ENCODE results near the gene C18orf63. TPM values are rescaled to one million over a fixed set of nuclear protein-coding genes. Genes with fewer than 3 reads are reported as not detected.
"Not testable (repeated sequence)": the region's sequence is repeated elsewhere in the genome, so short reads cannot be mapped to it uniquely, and the experiment has no call there.

C18orf63 gene
- not detected for total RNA-seq

DNA sequence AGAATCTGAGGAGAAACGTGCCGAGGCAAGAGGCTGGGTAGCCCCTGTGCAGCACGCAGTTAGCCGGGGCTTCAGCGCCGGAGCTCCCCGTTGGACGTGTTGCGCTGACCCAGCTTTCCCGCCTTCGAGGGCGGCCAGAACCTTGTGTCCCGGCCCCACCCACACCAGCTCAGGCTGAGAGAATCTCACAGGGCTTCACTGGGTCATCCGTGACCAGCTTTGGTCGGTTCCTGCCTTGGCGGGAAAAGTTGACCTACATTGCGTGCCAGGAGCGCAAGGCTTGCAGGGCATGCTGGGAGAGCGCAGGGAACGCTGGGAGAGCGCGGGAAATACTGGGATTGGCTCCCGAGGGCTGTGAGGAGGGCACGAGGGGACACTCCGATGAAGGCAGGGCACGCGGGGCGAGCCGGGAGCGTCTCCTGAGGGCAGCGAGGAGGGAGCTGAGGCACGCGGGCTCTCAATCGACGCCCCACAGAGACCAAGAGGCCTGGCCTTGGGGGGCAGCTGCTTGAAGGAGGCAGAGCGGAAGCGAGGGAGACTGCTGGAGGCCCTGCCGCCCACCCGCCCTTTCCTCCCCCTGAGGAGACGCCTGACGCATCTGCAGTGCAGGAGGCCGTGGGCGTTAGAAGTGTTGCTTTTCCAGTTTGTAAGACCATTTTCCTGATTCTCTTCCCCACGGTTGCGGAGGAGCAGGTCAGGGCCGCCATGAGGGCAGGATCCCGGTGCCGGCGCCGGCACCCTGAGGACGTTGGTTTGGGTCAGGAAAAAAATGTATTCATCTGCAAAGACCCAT lies at the start of gene C18orf63:
Gene C18orf63 (plus strand): TSS at position 376 of the 793 bp plus-strand sequence. CDS start 2,027 bp downstream, outside the sequence.
- no peak for DNase-seq

DNA sequence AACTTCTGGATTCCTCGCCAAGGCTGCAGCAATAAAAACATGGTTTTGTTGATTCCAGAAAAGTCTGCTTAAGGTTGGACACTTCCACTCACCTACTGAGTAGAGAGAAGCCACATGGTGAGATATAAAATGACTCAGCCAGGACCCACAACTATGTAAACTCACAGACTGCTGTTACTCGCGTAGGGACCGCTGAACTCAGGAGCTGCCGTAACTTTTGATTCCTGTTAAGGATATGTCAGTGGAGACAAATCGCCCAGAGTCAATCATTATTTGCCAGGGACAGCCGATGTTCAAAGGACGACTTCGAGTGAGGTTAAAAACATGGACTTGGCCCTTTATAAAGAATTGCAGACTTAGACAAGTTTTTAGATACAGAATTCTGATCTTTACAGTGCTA lies 49.5 kb upstream of the C18orf63 start:
- no peak for DNase-seq

DNA sequence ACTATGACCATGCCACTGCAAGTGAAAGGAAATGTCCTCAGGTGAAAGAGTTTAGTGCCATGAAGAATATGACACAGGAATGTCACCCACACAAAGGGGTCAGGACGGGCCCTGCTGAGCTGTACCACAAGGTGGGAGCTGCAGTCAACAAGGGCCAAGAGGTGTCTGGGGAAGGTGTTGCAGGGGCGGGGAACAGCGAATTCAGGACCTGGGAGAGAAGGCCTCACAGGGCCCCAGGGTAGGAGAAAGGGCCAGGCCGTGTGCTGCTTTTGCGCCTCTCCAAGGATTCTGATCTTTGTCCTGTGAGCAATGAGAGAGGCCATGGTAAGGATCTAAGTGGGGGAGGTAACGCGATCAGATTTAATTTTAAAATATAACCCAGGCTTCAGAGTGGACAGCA lies 47.5 kb upstream of the C18orf63 start:
- no peak for DNase-seq

DNA sequence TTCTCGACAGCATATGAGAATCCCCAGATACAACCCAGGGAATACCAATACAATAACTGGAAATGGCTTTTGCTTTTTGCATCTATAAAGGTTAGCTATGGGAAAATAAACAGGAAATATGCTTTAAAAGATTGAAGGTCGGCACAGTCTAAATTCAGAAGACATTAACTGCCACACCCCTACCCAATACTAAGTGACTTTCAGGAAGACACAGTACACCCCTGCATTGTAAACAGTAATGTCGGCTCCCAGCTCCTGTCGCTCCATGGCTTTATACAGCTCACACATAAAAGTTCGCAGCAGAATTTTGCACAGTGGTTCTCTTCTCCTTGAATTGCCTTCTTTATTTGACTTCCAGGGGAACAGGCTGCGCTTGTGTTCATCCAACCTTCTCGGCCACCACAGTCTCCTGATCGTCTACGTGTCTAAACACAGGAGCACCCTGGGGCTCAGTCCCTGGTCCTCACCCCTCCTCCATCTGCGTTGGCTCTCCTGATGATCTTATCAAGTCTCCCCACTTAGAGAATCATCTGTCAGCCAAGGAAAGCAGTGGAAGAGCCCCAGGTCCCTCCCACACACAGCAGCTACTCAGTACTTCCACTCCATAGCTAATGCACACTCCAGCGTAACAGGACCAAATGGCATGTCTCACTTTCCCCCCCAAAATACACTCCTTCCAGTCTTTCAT lies 46.6 kb upstream of the C18orf63 start:
- DNase-seq, result no peak

DNA sequence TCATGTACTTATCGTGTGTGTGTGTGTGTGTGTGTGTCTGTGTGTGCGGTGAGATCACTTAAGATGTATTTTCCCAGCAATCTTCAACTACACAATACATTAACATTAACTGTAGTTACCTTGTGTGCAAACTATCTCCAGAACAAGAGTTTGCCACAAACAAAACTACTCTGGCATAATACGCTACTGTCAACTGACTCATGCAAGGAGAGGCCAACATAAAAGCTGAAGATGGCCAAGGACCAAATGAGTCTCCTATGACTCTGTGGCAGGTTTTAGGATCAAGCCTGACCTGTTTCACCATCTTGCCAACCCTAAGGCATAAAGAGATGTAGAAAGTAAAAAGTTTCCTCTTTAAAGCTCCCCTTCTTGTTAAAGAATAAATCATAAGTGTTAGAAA lies 44.0 kb upstream of the C18orf63 start:
- no peak for DNase-seq

DNA sequence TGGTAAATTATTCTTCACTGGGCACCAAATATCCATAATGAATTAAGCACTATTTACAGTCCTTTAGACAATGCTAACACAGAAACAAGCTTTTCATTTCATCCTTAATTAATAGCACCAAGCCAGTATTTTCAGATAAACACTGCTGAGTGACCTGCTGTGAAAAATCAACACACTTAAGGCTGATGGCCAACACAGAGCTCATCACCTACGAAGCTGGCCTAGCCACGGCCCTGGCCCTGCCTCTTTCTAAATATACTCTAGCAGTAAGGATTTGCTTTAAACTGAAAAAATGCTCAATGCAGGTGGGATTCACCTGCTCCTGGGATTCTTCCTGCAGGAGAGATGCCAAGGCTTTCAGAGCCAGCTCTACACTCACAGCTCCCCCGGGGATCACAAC lies 42.2 kb upstream of the C18orf63 start:
- no peak for DNase-seq

DNA sequence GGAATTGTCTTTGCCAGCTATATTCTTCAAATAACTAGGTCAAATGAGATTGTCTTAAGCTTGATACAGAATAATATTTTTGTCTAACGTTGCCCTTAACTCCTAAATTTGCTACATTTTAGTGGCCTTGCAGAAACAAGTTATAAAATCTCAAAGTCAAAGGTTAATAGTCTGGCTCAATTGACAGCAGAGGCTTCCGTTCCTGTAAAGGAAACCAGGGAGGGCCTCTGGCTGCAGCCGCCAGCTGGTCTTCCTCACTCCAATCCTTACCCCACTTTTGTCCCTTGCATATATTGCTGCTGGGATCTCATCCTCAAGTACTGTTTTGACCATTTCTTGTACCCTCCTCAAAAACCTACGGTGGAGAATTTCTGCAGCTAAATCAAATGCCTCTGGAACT lies 40.9 kb upstream of the C18orf63 start:
- no peak for DNase-seq

DNA sequence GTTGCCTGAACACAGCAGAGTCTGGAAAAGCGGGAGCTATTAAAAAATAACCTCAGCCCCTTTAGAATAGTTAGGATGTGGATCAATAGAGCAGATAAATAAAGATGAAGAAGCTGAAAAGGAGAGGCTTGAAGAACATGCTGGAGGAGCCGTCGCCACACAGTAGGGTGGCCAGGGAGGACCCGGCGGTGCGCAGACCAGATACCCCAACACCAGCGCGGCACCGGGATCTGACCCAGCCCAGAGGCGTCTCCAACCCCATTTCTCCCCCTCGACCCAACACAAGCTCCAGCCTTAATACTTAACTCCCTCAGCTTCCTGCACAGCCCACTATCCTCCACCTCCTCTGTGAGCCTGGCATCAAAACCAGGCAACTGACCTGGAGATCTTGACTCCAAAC lies 39.9 kb upstream of the C18orf63 start:
- DNase-seq, result no peak

DNA sequence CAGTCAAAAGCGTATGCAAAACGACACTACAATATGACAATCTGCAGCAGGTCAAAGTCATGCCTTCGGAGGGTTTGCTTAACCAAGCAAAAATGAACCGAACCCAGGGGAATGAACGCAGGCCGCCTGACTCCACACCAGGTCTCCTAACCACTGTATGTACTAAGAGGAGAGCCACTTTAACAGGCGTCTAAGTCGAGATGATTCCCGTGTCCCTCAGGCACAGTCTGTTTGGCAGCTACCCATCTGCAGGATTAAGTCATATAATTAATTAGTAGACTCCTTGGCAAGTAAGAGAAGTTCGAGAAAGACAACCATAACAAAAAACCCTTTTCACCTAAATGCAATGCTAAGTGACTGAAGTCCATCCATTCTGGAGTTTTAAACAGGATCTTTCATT lies 39.0 kb upstream of the C18orf63 start:
- no peak for DNase-seq

DNA sequence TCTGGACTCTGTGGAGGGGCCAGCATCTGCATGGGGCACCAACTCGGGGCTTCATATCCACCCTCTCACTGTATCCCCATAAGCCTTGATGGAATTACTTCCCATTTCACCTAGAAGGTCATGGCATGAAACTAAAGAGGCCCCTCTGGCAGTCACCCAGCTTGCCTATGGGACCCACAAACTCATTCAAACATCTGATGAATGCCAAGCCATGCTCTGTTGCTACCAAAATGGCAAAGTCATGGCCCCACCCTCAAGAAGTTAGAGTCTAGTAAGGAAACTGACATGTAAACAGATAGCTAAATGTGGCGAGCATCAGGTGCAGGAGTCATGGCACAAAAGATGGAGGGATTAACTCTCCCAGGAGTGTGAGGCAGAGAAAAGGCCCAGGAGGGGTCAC lies 38.3 kb upstream of the C18orf63 start:
- DNase-seq, result no peak

DNA sequence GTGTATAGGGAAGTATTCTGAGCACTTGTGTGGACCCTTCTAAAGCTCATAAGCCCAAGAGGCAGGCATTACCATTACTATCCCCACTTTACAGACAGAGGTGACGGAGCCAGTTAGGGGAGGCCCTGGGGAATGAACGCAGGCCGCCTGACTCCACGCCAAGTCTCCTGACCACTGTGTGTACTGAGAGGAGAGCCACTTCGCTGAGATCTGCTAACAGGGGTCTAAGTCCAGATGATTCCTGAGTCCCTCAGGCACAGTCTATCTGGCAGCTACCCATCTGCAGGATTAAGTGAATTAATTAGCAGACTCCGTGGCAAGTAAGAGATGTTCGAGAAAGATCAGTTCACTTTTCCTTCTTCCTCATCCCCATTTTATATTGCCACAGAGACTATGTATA lies 37.6 kb upstream of the C18orf63 start:
- no peak for DNase-seq

DNA sequence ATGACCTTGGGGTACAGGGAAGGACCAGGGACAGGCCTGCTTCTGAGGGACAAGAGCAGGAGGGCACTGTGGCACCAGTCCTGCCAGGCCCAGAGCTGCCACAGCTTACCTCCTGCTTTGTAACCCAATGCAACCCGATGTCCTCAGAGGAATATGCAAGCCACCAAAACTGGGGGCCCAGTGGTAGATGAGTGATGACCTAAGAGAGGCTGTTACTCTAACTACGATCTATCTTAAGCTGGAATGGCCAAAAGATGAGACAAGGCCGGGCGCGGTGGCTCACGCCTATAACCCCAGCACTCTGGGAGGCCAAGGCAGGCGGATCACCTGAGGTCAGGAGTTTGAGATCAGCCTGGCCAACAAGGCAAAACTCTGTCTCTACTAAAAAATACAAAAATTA lies 36.7 kb upstream of the C18orf63 start:
- no peak for DNase-seq

DNA sequence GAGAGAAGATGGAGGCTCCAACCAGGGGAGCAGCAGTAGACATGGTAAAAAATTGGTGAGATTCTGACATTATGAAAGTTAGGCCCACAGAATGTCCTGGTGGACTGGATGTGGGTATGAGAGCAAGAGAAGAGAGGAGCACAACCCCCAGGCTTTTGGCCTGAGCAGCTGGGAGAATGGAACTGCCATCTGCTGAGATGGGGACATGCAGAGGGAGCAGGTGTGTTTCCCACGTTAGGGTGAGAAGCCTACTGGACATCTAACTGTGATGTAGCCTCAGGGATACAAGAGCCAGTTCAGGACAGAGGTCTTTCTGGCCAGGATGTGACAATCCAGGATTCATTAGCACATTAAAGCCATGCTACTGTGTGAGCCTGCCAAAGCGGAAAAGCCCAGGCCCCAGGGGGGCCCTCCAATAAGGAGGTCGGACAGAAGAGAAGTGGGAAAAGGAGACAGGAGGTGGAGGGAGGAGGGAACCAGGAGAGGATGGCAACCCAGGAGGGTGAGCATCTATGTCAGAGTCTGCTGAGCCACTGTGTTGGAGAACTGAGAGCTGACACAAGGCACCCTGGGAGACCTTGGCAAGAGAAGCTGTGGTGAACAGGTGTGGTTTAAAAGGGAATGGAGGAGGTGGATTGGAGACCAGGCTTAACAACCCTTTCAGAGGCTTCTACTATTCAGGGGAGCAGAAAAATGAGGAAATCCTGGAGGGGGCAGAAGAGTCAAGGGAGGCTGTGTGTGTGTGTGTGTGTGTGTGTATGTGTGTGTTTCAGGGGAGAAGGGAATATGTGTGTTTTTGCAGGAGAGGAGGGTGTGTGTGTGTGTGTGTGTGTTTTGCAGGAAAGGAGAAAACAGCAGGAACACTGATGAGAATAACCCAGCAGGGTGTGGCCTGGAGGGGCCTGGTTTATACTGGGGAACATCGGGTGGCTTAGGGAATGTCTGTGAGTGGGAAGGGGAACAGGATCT lies 34.3 kb upstream of the C18orf63 start:
- DNase-seq, result no peak

DNA sequence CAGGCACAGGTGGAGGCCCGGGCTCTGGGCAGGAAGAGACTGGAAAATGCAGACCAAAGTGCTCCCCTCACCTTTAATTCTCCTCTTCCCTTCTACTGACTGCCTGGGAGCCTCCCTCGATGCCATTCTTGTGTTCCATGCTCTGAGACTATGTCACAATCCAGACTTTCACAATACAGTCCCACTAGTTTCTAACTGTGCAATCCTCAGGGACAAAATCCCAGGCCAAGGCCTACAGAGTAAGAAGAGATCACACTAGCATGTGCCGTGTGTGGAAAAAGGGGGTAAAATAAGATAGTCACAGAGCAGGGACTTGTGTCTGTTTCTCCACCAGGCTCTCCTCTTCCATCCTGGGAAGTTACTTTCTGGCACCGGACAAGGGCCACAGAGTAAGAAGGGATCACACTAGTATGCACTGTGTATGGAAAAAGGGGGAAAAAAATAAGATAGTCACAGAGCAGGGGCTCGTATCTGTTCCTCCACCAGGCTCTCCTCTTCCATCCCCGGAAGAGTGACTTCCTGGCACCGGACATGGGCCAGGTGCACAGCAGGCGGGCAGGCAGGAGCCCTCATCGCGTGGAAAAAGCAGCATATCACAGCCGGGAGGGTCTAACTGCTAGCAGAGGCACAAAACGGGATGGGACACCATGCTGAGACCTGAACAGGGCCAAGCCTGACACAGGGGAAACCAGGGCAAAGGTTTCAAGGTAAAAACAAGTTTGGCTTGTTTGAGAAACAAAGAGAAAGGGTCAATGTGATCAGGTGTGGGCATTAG lies 33.5 kb upstream of the C18orf63 start:
- no peak for DNase-seq

DNA sequence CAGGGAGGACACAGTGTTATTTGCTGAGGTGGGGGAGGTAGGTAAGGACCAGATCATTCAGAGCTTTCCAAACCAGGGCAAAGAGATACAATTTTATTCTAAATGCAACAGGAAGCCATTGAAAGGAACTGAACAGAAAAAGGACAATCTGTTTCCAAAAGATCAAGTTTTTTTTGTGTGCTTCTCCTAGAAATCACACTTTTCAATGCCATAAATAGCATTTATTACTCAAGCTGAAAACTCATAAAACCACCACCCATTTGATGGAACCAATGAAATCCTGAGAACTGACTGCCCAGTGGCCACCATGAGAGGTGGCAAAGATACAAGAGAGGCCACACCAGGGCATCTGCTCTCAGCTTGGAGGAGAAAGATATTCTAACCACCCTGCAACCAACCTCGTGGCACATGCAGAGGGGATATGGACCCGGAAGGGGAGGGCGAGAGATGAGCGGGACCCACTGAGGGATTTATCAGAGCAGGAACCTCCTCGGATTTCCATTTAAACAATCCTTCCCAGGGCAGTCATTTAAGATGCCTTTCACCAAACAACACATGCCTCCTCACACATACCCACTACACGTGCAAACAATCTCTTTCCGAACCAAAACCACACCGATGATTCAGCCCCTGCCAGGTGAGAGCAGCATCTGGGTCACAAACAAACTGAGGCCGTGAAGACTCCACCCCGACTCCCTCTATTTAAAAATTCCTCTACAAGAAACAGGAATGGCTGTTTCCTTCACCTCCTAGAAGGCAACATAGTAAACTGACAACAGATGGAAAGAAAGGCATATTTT lies 32.7 kb upstream of the C18orf63 start:
- DNase-seq, result no peak

DNA sequence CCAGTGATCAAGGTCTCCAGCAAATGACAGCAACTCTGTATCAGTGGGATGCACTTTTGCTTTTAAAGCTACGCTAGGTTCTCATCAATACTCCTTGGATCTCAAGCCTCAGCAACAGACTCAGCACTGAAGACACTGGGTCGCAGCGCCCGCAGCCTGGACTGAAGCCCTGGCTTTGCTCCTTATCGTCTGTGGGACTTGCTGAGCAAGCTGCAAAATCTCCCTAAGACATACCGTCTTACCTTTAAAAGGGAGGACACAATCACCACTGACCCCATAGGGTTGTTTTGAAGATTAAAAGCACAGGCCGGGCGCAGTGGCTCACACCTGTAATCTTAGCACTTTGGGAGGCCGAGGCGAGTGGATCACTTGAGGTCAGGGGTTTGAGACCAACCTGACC lies 32.0 kb upstream of the C18orf63 start:
- DNase-seq, result no peak

DNA sequence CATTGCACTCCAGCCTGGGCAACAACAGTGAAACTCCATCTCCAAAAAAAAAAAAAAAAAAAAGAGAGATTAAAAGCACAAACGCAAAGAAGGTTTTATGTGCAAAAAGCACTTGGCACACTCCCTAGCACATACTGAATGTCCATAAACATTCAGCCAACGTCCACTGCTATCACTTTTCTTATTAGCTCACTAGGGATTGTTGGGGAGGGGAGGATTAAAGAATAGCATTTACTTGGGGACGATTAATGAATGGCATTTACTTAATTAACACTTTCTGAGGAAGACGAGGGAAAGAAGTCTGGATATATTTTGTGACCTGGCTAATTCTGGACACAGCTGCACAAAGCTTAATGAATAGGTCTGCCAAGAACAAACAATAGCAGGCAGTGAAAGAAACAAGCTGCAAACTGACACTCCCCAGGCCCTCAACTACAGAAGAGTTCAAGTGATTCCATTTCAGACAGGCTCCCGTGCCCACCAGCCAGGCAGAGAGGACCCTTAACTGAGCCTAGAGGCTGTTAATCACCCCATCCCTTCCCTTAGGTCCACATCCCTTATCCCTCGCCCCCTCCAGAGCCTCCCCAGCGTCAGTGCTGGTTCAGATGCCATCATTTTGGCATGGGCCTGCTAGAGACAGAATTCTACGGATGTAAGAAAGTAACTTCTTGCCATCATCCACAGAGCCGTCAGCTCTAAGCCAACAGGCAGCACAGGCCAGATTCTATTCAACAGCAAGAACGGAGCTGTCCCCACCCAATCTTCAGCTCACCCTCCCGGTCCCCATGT lies 31.3 kb upstream of the C18orf63 start:
- DNase-seq, result peak; percentile 32

DNA sequence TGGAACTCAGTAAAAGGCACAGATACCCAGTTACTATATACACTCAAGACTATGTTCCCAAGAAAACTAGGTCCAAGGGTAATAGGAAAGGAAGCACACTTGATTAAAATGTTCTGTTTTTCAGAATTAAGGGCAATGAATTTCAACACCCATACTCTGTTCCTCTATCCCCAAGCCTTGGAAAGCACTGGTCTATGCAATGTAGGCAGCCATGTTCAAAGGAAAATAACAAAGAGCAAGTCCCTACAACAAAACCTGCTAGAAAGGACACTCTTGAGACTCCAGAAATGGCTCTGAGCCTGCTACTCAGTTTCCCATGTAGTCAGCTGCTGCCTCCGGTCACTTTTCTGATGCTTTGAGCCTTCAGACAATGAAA lies 30.7 kb upstream of the C18orf63 start:
- no peak for DNase-seq

DNA sequence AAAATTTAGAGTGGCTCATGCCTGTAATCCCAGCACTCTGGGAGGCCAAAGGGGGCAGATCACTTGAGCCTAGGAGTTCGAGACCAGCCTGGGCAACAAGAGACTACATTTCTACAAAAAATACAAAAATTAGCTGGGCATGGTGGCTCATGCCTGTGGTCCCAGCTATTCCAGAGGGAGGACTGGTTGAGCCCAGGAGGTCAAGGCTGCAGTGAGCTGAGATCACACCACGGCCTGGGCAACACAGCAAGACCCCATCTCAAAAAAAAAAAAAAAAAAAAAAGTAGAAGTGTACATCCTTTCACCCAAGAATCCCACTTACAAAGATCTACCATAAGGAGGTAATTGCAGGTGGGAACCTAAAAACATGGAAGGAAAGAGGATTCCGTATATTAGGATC lies 30.1 kb upstream of the C18orf63 start:
- not testable (repeated sequence) for DNase-seq
